Trophoblast cell (in vitro differentiated cells and primary cell): ENCODE results near the gene PARD3B.

Experiments
- DNase-seq, 2 donors: peaks; one replicate each; pipeline ENCODE4 v3.0.0-alpha.2; 2016
- H2AFZ ChIP-seq: 2 replicates; pipeline ENCODE4 v1.6.1; 2013; ENCODE audit warnings: low read length, moderate library complexity, mild to moderate bottlenecking; ENCODE audit not compliant: insufficient read depth, poor library complexity
- H2AK5ac ChIP-seq: 2 replicates; pipeline ENCODE4 v1.6.1; 2013; ENCODE audit warnings: mild to moderate bottlenecking, low read length
- H2BK120ac ChIP-seq: 2 replicates; pipeline ENCODE4 v1.6.1; 2013; ENCODE audit warnings: low read length, mild to moderate bottlenecking, moderate library complexity; ENCODE audit not compliant: insufficient read depth, poor library complexity
- H2BK12ac ChIP-seq: 2 replicates; pipeline ENCODE4 v1.6.1; 2013; ENCODE audit warnings: mild to moderate bottlenecking, low read length, moderate library complexity
- H2BK5ac ChIP-seq: 2 replicates; pipeline ENCODE4 v1.6.1; 2013; ENCODE audit warnings: low read length, low read depth, moderate library complexity, mild to moderate bottlenecking; ENCODE audit not compliant: poor library complexity
- H3K14ac ChIP-seq: 2 replicates; pipeline ENCODE4 v1.6.1; 2013; ENCODE audit warnings: mild to moderate bottlenecking, low read length
- H3K18ac ChIP-seq: 2 replicates; pipeline ENCODE4 v1.6.1; 2013; ENCODE audit warnings: mild to moderate bottlenecking, low read length
- H3K23ac ChIP-seq: 2 replicates; pipeline ENCODE4 v1.6.1; 2013; ENCODE audit warnings: low read length
- H3K27ac ChIP-seq: 2 replicates; pipeline ENCODE4 v1.5.1; 2013; ENCODE audit warnings: low read depth, mild to moderate bottlenecking, inconsistent platforms, low read length, moderate library complexity
- H3K27me3 ChIP-seq: 2 replicates; pipeline ENCODE4 v1.6.1; 2013; ENCODE audit warnings: inconsistent platforms, mild to moderate bottlenecking, low read length, moderate library complexity; ENCODE audit not compliant: insufficient read depth
- H3K36me3 ChIP-seq, 2 experiments: 1 replicate in 1 of 2; 2 replicates in 1 of 2; pipeline ENCODE4 v1.6.1; 2013; ENCODE audit warnings: low read length in 2 of 2, mild to moderate bottlenecking in 2 of 2, moderate library complexity in 1 of 2; ENCODE audit not compliant: insufficient read depth in 2 of 2, control insufficient read depth in 1 of 2
- H3K4ac ChIP-seq: 2 replicates; pipeline ENCODE4 v1.6.1; 2013; ENCODE audit warnings: low read depth, mild to moderate bottlenecking, low read length, moderate library complexity
- H3K4me1 ChIP-seq, 2 experiments: 1 replicate in 1 of 2; 2 replicates in 1 of 2; pipeline ENCODE4 v1.6.1; 2013; ENCODE audit warnings: low read length in 2 of 2, mild to moderate bottlenecking in 2 of 2, moderate library complexity in 1 of 2; ENCODE audit not compliant: insufficient read depth in 2 of 2, control insufficient read depth in 1 of 2
- H3K4me2 ChIP-seq: 2 replicates; pipeline ENCODE4 v1.6.1; 2013; ENCODE audit warnings: inconsistent platforms, mild to moderate bottlenecking, low read length, moderate library complexity
- H3K4me3 ChIP-seq: 2 replicates; pipeline ENCODE4 v1.5.1; 2013; ENCODE audit warnings: mild to moderate bottlenecking, low read depth, low read length, inconsistent platforms
- H3K79me1 ChIP-seq: one replicate; pipeline ENCODE4 v1.6.1; 2013; ENCODE audit warnings: low read length
- H3K79me2 ChIP-seq: 2 replicates; pipeline ENCODE4 v1.6.1; 2013; ENCODE audit warnings: low read length, mild to moderate bottlenecking; ENCODE audit not compliant: control insufficient read depth, insufficient read depth, poor library complexity
- H3K9ac ChIP-seq: 2 replicates; pipeline ENCODE4 v1.6.1; 2013; ENCODE audit warnings: mild to moderate bottlenecking, low read length
- H3K9me3 ChIP-seq: 2 replicates; pipeline ENCODE4 v1.6.1; 2013; ENCODE audit warnings: low read depth, mild to moderate bottlenecking, control low read depth, inconsistent platforms, low read length; ENCODE audit not compliant: insufficient read depth
- H4K12ac ChIP-seq: 2 replicates; pipeline ENCODE4 v1.6.1; 2013; ENCODE audit warnings: low read depth, mild to moderate bottlenecking, low read length, moderate library complexity
- H4K8ac ChIP-seq: 2 replicates; pipeline ENCODE4 v1.6.1; 2013; ENCODE audit warnings: low read depth, mild to moderate bottlenecking, low read length, moderate library complexity
- H4K91ac ChIP-seq: one replicate; pipeline ENCODE4 v1.6.1; 2013; ENCODE audit warnings: low read depth, mild to moderate bottlenecking, low read length, moderate library complexity
- WGBS: extraction: QIAGEN DNeasy Blood & Tissue Kit; methylation state at CpG from one replicate; pipeline ENCODE4 v1.1.7; 2013; ENCODE audit warnings: missing lambda C conversion rate; ENCODE audit not compliant: insufficient read length, insufficient coverage; ENCODE audit errors: extremely low coverage; 5-methylcytosine and 5-hydroxymethylcytosine counted together

PARD3B gene

GRCh38 chr2:205557873-205558272, 1012.6 kb downstream of the PARD3B start:
- no peaks in the 10 kb centered on the region for H3K79me2 ChIP-seq
- no peak overlapping the region for H4K8ac ChIP-seq
- H3K4ac ChIP-seq = no peak overlapping the region
- H3K14ac ChIP-seq = no peak overlapping the region
- no peak overlapping the region for H3K4me3 ChIP-seq
- H2AFZ ChIP-seq = no peak overlapping the region
- no peak overlapping the region for H3K18ac ChIP-seq
- no peak overlapping the region for H2AK5ac ChIP-seq
- H2BK12ac ChIP-seq = no peak overlapping the region
- no peak overlapping the region for H3K9ac ChIP-seq
- H3K27me3 ChIP-seq = no peaks in the 10 kb centered on the region
- H3K9me3 ChIP-seq = no peaks in the 10 kb centered on the region
- no peaks in the 10 kb centered on the region for H3K36me3 ChIP-seq
- no peak overlapping the region for H2BK5ac ChIP-seq
- H4K91ac ChIP-seq = no peak overlapping the region
- no peak for DNase-seq
- peaks cover 10 to 12% of the 10 kb centered on the region in 2 experiments for H3K4me1 ChIP-seq
- no CpG with 5 or more reads among the region's 4 CpGs for WGBS
- no peak overlapping the region for H2BK120ac ChIP-seq
- H3K27ac ChIP-seq = no peak overlapping the region
- H3K4me2 ChIP-seq = no peak overlapping the region
- no peak overlapping the region for H3K23ac ChIP-seq
- H4K12ac ChIP-seq = no peak overlapping the region
- no peaks in the 10 kb centered on the region for H3K79me1 ChIP-seq

- DNase-seq = no peak
- H2BK120ac ChIP-seq = no peak overlapping the region
- H3K9me3 ChIP-seq = no peaks in the 10 kb centered on the region
- H2BK12ac ChIP-seq = no peak overlapping the region
- H3K14ac ChIP-seq = no peak overlapping the region
- H4K8ac ChIP-seq = no peak overlapping the region
- no peak overlapping the region for H3K23ac ChIP-seq
- no peaks in the 10 kb centered on the region for H3K79me1 ChIP-seq
- H3K18ac ChIP-seq = no peak overlapping the region
- H3K27me3 ChIP-seq = no peaks in the 10 kb centered on the region
- H3K4me1 ChIP-seq = peaks cover 9 to 10% of the 10 kb centered on the region in 2 experiments
- no peaks in the 10 kb centered on the region for H3K36me3 ChIP-seq
- WGBS = no CpG with 5 or more reads among the region's 6 CpGs
- no peak overlapping the region for H4K91ac ChIP-seq
- no peak overlapping the region for H3K27ac ChIP-seq
- no peak overlapping the region for H4K12ac ChIP-seq
- no peak overlapping the region for H2BK5ac ChIP-seq
- H3K4me2 ChIP-seq = no peak overlapping the region
- no peak overlapping the region for H3K4ac ChIP-seq
- H3K4me3 ChIP-seq = no peak overlapping the region
- H2AK5ac ChIP-seq = no peak overlapping the region
- no peak overlapping the region for H2AFZ ChIP-seq
- H3K79me2 ChIP-seq = no peaks in the 10 kb centered on the region
- H3K9ac ChIP-seq = no peak overlapping the region
Observed at GRCh38 chr2:205561441-205561840, 1016.2 kb downstream of the PARD3B start.

- Histone ChIP-seq H3K23ac (no peak overlapping the region), H3K9ac (no peak overlapping the region), H3K9me3 (no peaks in the 10 kb centered on the region), H3K79me2 (no peaks in the 10 kb centered on the region), H4K91ac (no peak overlapping the region), H2BK12ac (no peak overlapping the region), H3K4me2 (no peak overlapping the region), H3K4me3 (no peak overlapping the region), H4K12ac (no peak overlapping the region), H2AFZ (no peak overlapping the region), H3K27ac (no peak overlapping the region), H3K27me3 (no peaks in the 10 kb centered on the region), H2AK5ac (no peak overlapping the region), H3K14ac (no peak overlapping the region), H3K79me1 (no peaks in the 10 kb centered on the region), H3K4me1 (peaks cover 3 to 8% of the 10 kb centered on the region in 2 experiments), H3K36me3 (no peaks in the 10 kb centered on the region), H3K18ac (no peak overlapping the region), H2BK5ac (no peak overlapping the region), H4K8ac (no peak overlapping the region), H2BK120ac (no peak overlapping the region), H3K4ac (no peak overlapping the region)
- no CpG with 5 or more reads among the region's 2 CpGs for WGBS
- peak in 1 of 2 donors; percentile 26 for DNase-seq
Observed at GRCh38 chr2:205563646-205564045, 1018.4 kb downstream of the PARD3B start.

- H3K4me2 ChIP-seq = no peak overlapping the region
- no peak overlapping the region for H2AK5ac ChIP-seq
- peaks cover 3 to 9% of the 10 kb centered on the region in 2 experiments for H3K4me1 ChIP-seq
- no peaks in the 10 kb centered on the region for H3K79me2 ChIP-seq
- H2BK120ac ChIP-seq = no peak overlapping the region
- H3K4me3 ChIP-seq = no peak overlapping the region
- DNase-seq = no peak
- no peak overlapping the region for H4K8ac ChIP-seq
- WGBS = no CpG with 5 or more reads among the region's 10 CpGs
- H3K23ac ChIP-seq = no peak overlapping the region
- H3K9ac ChIP-seq = no peak overlapping the region
- no peaks in the 10 kb centered on the region for H3K36me3 ChIP-seq
- peak overlapping the region; percentile 13 for H2BK12ac ChIP-seq
- H4K91ac ChIP-seq = no peak overlapping the region
- H3K9me3 ChIP-seq = no peaks in the 10 kb centered on the region
- H2BK5ac ChIP-seq = no peak overlapping the region
- no peak overlapping the region for H3K14ac ChIP-seq
- H3K18ac ChIP-seq = no peak overlapping the region
- peak overlapping the region; percentile 36 for H4K12ac ChIP-seq
- H2AFZ ChIP-seq = no peak overlapping the region
- no peak overlapping the region for H3K27ac ChIP-seq
- no peak overlapping the region for H3K4ac ChIP-seq
- no peaks in the 10 kb centered on the region for H3K27me3 ChIP-seq
- H3K79me1 ChIP-seq = no peaks in the 10 kb centered on the region
Observed at GRCh38 chr2:205564346-205565141, 1019.3 kb downstream of the PARD3B start.
